GM18873 (cell line): ENCODE measurements around the gene RETREG1.
"Not testable (repeated sequence)": the region's sequence is repeated elsewhere in the genome, so short reads cannot be mapped to it uniquely, and the experiment has no call there.

Source experiments
- ATAC-seq: cut with Tn5 transposase; IDR thresholded peaks from one replicate; pipeline ENCODE4 v1.9.1; 2021; ENCODE audit warnings: mild to moderate bottlenecking, moderate library complexity, moderate number of reproducible peaks; ENCODE audit not compliant: unreplicated experiment, low FRiP score

Gene RETREG1

GRCh38 chr5:16616536-16617273 lies at the start of gene RETREG1:
RETREG1 (minus strand) TSS chr5:16616997; CDS start chr5:16616971, 26 bp downstream.
- peak; percentile 39 for ATAC-seq

GRCh38 chr5:16666130-16666882 lies 49.5 kb upstream of the RETREG1 start:
- no peak for ATAC-seq

- no peak for ATAC-seq
These were observed 48.8 kb upstream of the RETREG1 start for GRCh38 chr5:16665601-16666000.

- no peak for ATAC-seq
These were observed 47.6 kb upstream of the RETREG1 start for GRCh38 chr5:16664368-16664767.

- no peak for ATAC-seq
These were observed 47.0 kb upstream of the RETREG1 start for GRCh38 chr5:16663840-16664239.

GRCh38 chr5:16661713-16662112 lies 44.9 kb upstream of the RETREG1 start:
- ATAC-seq: no peak

GRCh38 chr5:16660982-16661381 lies 44.2 kb upstream of the RETREG1 start:
- no peak for ATAC-seq

- no peak for ATAC-seq
These were observed 42.7 kb upstream of the RETREG1 start for GRCh38 chr5:16659536-16659935.

GRCh38 chr5:16656561-16657191 lies 39.9 kb upstream of the RETREG1 start:
- no peak for ATAC-seq

- no peak for ATAC-seq
These were observed 38.0 kb upstream of the RETREG1 start for GRCh38 chr5:16654647-16655334.

GRCh38 chr5:16648739-16649138 lies 31.9 kb upstream of the RETREG1 start:
- ATAC-seq: not testable (repeated sequence)

- ATAC-seq: no peak
These were observed 27.6 kb upstream of the RETREG1 start for GRCh38 chr5:16644301-16644889.

GRCh38 chr5:16642867-16643266 lies 26.1 kb upstream of the RETREG1 start:
- no peak for ATAC-seq

- no peak for ATAC-seq
These were observed 22.4 kb upstream of the RETREG1 start for GRCh38 chr5:16639206-16639605.

- no peak for ATAC-seq
These were observed 11.6 kb upstream of the RETREG1 start for GRCh38 chr5:16628376-16628775.

GRCh38 chr5:16626696-16627264 lies 10.0 kb upstream of the RETREG1 start:
- ATAC-seq: peak; percentile 72

GRCh38 chr5:16625096-16625495 lies 8.3 kb upstream of the RETREG1 start:
- no peak for ATAC-seq

GRCh38 chr5:16619136-16619535 lies 2.3 kb upstream of the RETREG1 start:
- no peak for ATAC-seq

- ATAC-seq: no peak
These were observed 1.5 kb upstream of the RETREG1 start for GRCh38 chr5:16618138-16618897.
